SIG-M5 treated with dmso at 0.1 percent for 504 hours (cell line): ENCODE measurements around the gene P2RY14.
A peak's percentile ranks its signal among the peaks of the same experiment; 100 is the strongest.
"Not testable (repeated sequence)": the region's sequence is repeated elsewhere in the genome, so short reads cannot be mapped to it uniquely, and the experiment has no call there.

ENCODE experiments used
- DNase-seq: peaks from one replicate; lab custom pipeline; 2025; ENCODE audit not compliant: unreplicated experiment; lab: John Stamatoyannopoulos, UW

P2RY14 gene

GRCh38 chr3:151265166-151265565, 13.2 kb downstream of the P2RY14 start:
- no peak for DNase-seq

- DNase-seq, result no peak
Observed at GRCh38 chr3:151264605-151265004, 13.7 kb downstream of the P2RY14 start.

- no peak for DNase-seq
Observed at GRCh38 chr3:151262871-151263525, 15.3 kb downstream of the P2RY14 start.

GRCh38 chr3:151259664-151260063, 18.7 kb downstream of the P2RY14 start:
- no peak for DNase-seq

- no peak for DNase-seq
Observed at GRCh38 chr3:151256749-151257148, 21.6 kb downstream of the P2RY14 start.

GRCh38 chr3:151248772-151249337, 29.5 kb downstream of the P2RY14 start:
- no peak for DNase-seq

- DNase-seq, result not testable (repeated sequence)
Observed at GRCh38 chr3:151242006-151242405, 36.3 kb downstream of the P2RY14 start.

GRCh38 chr3:151236736-151237135, 41.6 kb downstream of the P2RY14 start:
- DNase-seq, result no peak

- no peak for DNase-seq
Observed at GRCh38 chr3:151236316-151236715, 42.0 kb downstream of the P2RY14 start.

GRCh38 chr3:151234825-151235224, 43.5 kb downstream of the P2RY14 start:
- no peak for DNase-seq

GRCh38 chr3:151232991-151233390, 45.4 kb downstream of the P2RY14 start:
- no peak for DNase-seq

GRCh38 chr3:151232403-151232802, 45.9 kb downstream of the P2RY14 start:
- DNase-seq, result not testable (repeated sequence)

GRCh38 chr3:151230646-151231045, 47.7 kb downstream of the P2RY14 start:
- peak; percentile 60 for DNase-seq

GRCh38 chr3:151228666-151229040, 49.7 kb downstream of the P2RY14 start:
- no peak for DNase-seq

GRCh38 chr3:151227807-151228665, 50.3 kb downstream of the P2RY14 start:
- peak; percentile 79 for DNase-seq

GRCh38 chr3:151227266-151227806, 51.0 kb downstream of the P2RY14 start:
- DNase-seq, result no peak

- DNase-seq, result no peak
Observed at GRCh38 chr3:151226825-151227224, 51.5 kb downstream of the P2RY14 start.

GRCh38 chr3:151226088-151226563, 52.2 kb downstream of the P2RY14 start:
- peak; percentile 47 for DNase-seq

GRCh38 chr3:151225040-151225975, 53.0 kb downstream of the P2RY14 start:
- DNase-seq, result no peak

- no peak for DNase-seq
Observed at GRCh38 chr3:151224268-151224866, 54.0 kb downstream of the P2RY14 start.
